ENCODE data around the gene ICOSLG.
"Not testable (repeated sequence)": the region's sequence is repeated elsewhere in the genome, so short reads cannot be mapped to it uniquely, and the experiment has no call there.

DNA sequence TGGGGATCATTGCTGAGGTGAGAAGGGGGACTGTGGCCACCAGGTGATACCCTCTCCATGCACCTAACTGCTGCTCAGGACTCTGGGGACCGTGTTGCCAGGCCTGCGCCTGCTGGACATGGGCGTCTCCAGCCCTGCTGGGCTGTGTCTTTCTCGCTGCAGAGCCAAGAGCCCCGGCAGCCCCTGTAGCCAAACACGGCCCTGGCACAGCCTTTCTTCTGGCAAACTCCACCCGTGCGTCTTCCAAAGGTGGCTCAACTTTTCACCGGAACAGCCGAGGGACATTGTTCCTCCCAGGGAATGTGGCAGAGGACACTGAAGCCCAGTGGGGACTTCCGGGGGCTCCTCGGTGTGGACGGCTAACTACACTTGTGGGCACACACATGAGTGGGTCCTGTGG, 12.6 kb downstream of the ICOSLG start:
- TF ChIP-seq, protein P1, sequence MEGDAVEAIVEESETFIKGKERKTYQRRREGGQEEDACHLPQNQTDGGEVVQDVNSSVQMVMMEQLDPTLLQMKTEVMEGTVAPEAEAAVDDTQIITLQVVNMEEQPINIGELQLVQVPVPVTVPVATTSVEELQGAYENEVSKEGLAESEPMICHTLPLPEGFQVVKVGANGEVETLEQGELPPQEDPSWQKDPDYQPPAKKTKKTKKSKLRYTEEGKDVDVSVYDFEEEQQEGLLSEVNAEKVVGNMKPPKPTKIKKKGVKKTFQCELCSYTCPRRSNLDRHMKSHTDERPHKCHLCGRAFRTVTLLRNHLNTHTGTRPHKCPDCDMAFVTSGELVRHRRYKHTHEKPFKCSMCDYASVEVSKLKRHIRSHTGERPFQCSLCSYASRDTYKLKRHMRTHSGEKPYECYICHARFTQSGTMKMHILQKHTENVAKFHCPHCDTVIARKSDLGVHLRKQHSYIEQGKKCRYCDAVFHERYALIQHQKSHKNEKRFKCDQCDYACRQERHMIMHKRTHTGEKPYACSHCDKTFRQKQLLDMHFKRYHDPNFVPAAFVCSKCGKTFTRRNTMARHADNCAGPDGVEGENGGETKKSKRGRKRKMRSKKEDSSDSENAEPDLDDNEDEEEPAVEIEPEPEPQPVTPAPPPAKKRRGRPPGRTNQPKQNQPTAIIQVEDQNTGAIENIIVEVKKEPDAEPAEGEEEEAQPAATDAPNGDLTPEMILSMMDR (optimal IDR thresholded peaks at IDR 0.05 in 1 of 3, IDR thresholded peaks at IDR 0.05 in 1 of 3, conservative IDR thresholded peaks at IDR 0.05 in 1 of 3; ENCODE audit: extremely low read depth in 1 of 3, insufficient read depth in 2 of 3, low read length in 3 of 3): not testable (repeated sequence)
- TF ChIP-seq EZH2 (IDR thresholded peaks at IDR 0.05; ENCODE audit: low read length): not testable (repeated sequence)

Data from keratinocyte (primary cell).